BLaER1 treated with 17β-estradiol and CSF1 and Interleukin-3, amounts not matched to agents 10 nM and 100 nM (cell line): ENCODE data around the gene SFRP5.

Source experiments
- H3K27ac ChIP-seq, 11 experiments: shearing (Covaris generic); formaldehyde crosslinking; 2 replicates each; pipeline ENCODE4 v1.8.1; 2022
- H3K27me3 ChIP-seq, 11 experiments: shearing (Covaris generic); formaldehyde crosslinking; 2 replicates each; pipeline ENCODE4 v1.8.1; 2022
- H3K36me3 ChIP-seq, 11 experiments: shearing (Covaris generic); formaldehyde crosslinking; 2 replicates each; pipeline ENCODE4 v1.8.1; 2022
- H3K4me1 ChIP-seq, 10 experiments: shearing (Covaris generic); formaldehyde crosslinking; 2 replicates each; pipeline ENCODE4 v1.8.1; 2022
- H3K4me2 ChIP-seq, 11 experiments: shearing (Covaris generic); formaldehyde crosslinking; 2 replicates each; pipeline ENCODE4 v1.8.1; 2022
- H3K4me3 ChIP-seq, 10 experiments: shearing (Covaris generic); formaldehyde crosslinking; 2 replicates each; pipeline ENCODE4 v1.8.1; 2022
- H3K9ac ChIP-seq, 11 experiments: shearing (Covaris generic); formaldehyde crosslinking; 2 replicates each; pipeline ENCODE4 v1.8.1; 2022
- H3K9me3 ChIP-seq, 11 experiments: shearing (Covaris generic); formaldehyde crosslinking; replicated peaks in 1 of 11; 2 replicates each; pipeline ENCODE4 v1.8.1; 2022
- H4K20me1 ChIP-seq, 11 experiments: shearing (Covaris generic); formaldehyde crosslinking; 2 replicates each; pipeline ENCODE4 v1.8.1; 2022
- Cebpa-rat ChIP-seq, 11 experiments: shearing (Covaris generic); IDR thresholded peaks; 2 replicates each; pipeline ENCODE4 v1.8.1; 2022

Gene SFRP5, protein sequence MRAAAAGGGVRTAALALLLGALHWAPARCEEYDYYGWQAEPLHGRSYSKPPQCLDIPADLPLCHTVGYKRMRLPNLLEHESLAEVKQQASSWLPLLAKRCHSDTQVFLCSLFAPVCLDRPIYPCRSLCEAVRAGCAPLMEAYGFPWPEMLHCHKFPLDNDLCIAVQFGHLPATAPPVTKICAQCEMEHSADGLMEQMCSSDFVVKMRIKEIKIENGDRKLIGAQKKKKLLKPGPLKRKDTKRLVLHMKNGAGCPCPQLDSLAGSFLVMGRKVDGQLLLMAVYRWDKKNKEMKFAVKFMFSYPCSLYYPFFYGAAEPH

DNA sequence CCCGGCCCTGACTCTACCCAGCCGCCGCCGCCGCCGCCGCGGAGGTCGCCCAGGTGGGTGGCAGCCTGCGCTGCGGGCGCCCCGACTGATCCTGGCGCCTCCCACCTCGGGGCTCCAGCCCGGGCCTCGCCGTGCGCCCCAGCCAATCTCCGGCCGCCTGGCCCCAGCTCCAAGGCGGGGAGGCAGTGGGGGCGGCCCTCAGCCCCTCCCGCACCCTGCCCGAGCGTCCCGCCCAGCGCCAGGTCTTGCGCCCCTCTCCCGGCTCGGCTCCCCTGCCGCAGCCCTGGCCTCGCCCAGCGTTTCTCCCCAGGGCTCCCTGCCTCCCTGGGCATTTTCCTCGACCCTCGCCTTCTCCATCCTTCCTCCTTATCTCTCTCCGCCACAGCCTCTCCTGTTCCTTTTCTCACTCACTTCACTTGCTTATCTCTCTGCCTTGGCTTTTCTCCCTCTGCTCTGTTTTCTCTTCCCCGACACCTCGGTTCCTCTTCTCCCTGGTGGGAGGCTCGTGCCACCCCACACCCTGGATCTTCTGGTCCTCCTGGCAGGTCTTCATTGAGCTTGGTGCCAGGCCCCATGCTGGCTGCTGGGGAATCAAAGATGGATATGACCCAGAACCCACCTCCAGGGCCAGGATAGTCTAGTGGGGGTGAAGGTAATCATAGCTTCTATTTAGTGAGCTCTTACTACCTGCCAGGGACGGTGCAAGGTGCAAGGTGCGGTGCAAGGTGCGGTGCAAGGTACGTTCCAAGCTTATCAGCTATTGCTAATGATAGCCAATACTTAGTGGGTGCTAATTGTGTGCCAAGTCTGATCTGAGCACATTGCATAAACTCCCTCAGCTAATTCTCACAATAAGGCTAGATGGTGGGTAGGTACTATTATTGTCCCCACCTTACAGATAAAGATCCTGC lies at the start of gene SFRP5:
SFRP5 (minus strand) TSS at position 87 of the 911 bp plus-strand sequence. CDS start 166 bp downstream, outside the sequence.
- Histone ChIP-seq H3K4me3 (peak within 1 kb of the TSS; percentile 31 to 62 (median 51); a peak in 19 of 20 replicates), H3K4me2 (peak within 1 kb of the TSS; percentile 64 to 90 (median 84)), H3K27ac (no peak within 1 kb of the TSS), H3K36me3 (no peaks in the 10 kb centered on the region), H4K20me1 (peaks cover 0 to 75% (median 38%) of the 10 kb centered on the region in 11 experiments; a peak in 18 of 22 replicates), H3K9me3 (no peaks in the 10 kb centered on the region), H3K9ac (peak within 1 kb of the TSS in 2 of 11 experiments; percentile 15 to 18; a peak in 3 of 22 replicates), H3K4me1 (peaks cover 10 to 17% (median 14%) of the 10 kb centered on the region in 10 experiments), H3K27me3 (peaks cover 49 to 70% (median 59%) of the 10 kb centered on the region in 11 experiments)
- no peak for TF ChIP-seq Cebpa-rat (IDR thresholded peaks at IDR 0.05)

DNA sequence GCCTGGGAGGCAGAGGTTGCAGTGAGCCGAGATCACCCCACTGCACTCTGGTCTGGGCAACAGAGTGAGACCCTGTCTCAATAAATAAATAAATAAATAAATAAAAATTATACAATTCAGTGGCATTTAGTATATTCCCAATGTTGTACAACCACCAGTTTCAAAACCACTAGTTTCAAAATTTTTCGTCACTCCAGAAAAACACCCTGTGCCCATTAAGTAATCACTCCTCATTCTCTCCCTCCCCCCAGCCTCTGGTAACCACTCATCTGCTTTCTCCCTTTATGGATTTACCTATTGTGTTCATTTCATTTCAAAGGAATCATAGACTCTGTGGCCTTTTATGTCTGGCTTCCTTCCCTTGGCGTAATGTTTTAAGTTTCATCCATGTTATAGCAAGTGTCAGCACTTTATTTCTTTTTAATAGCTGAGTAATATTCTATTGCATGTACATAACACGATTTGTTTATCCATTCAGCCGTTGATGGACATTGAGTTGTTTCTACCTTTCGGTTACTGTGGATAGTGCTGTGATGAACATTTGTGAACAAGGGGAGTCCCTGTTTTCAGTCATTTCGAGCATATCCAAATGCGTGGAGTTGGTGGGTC lies 48.4 kb upstream of the SFRP5 start:
- Histone ChIP-seq H3K27ac (no peak overlapping the region), H3K9me3 (no peaks in the 10 kb centered on the region), H3K4me2 (no peak overlapping the region), H3K9ac (no peak overlapping the region), H3K36me3 (no peaks in the 10 kb centered on the region), H3K27me3 (no peaks in the 10 kb centered on the region), H4K20me1 (no peaks in the 10 kb centered on the region; a peak in 1 of 22 replicates), H3K4me1 (peaks cover 0 to 8% (median 2%) of the 10 kb centered on the region in 10 experiments; a peak in 6 of 20 replicates), H3K4me3 (no peak overlapping the region)
- no peak for TF ChIP-seq Cebpa-rat (IDR thresholded peaks at IDR 0.05)

DNA sequence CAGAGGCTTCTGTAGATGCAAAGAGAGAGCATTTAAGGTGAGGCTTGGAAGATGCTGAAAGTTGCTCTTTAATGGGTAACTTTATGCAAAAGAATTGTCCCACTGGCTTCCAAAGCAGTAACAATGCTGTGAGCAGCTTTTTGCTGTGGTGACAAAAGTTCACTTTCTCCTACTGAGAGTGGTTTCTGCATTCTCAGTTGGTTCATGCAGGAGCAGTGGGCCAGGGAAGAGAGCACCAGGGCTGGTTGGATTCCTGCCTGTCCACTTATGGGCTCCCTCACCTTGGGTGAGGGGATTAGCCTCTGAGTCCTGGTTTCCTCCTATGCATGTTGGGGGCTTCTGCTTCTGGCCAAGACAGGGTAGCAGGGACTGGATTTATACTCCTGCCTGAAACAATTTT lies 46.8 kb upstream of the SFRP5 start:
- H3K27ac ChIP-seq: no peak overlapping the region
- TF ChIP-seq Cebpa-rat (IDR thresholded peaks at IDR 0.05): no peak
- H3K4me1 ChIP-seq: peaks cover 0 to 8% (median 2%) of the 10 kb centered on the region in 10 experiments; a peak in 6 of 20 replicates
- no peak overlapping the region for H3K9ac ChIP-seq
- no peaks in the 10 kb centered on the region for H3K36me3 ChIP-seq
- no peak overlapping the region for H3K4me2 ChIP-seq
- no peaks in the 10 kb centered on the region for H3K27me3 ChIP-seq
- H3K4me3 ChIP-seq: no peak overlapping the region
- H3K9me3 ChIP-seq: no peaks in the 10 kb centered on the region
- H4K20me1 ChIP-seq: no peaks in the 10 kb centered on the region; a peak in 1 of 22 replicates

DNA sequence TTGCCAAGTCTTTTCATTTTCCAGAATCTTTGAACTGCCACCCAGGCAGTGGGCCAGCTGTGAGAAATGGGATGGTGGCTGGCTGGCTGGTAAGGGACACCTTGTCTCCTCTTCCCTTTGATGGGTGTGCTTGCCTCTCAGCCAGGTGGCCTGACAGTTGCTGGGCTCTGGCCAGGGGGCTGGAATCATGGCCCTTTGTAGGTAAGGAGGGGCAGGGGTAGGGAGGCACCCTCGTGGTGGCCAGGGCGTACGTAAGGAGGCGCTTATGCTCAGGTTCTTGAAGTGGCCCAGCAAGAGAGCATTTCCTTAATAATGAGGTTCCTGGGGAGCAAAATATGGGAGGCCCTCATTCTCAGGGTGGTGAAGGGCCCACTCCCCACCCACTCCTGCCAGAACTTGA lies 44.8 kb upstream of the SFRP5 start:
- H3K4me1 ChIP-seq: peaks cover 0 to 8% (median 2%) of the 10 kb centered on the region in 10 experiments; a peak in 6 of 20 replicates
- TF ChIP-seq Cebpa-rat (IDR thresholded peaks at IDR 0.05): no peak
- no peak overlapping the region for H3K9ac ChIP-seq
- no peak overlapping the region for H3K27ac ChIP-seq
- no peaks in the 10 kb centered on the region for H3K36me3 ChIP-seq
- H3K9me3 ChIP-seq: no peaks in the 10 kb centered on the region
- no peaks in the 10 kb centered on the region for H3K27me3 ChIP-seq
- no peaks in the 10 kb centered on the region; a peak in 1 of 22 replicates for H4K20me1 ChIP-seq
- H3K4me3 ChIP-seq: no peak overlapping the region
- H3K4me2 ChIP-seq: peak overlapping the region in 4 of 11 experiments; percentile 25 to 45 (median 35); a peak in 5 of 22 replicates

DNA sequence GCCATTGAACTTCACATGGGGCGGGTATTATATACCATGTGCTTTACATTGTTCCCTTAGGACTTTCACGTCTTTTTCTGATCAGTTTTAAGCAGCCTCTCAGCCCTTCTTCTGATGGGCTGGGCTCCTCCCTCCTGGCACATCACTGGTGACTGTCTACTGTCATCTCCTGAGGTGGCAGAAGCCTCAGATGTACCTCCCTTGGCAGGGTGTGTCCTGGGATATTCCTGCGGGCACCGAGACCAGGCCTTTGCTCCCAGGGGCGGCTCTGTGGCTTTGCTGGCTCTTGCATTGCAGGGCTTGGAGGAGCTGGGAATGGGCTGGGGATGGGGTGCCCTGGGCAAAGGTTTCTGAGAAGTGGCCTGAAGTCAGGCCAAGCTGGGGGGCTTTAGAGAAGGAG lies 43.2 kb upstream of the SFRP5 start:
- H3K4me3 ChIP-seq: no peak overlapping the region
- H3K9me3 ChIP-seq: no peaks in the 10 kb centered on the region
- H3K27me3 ChIP-seq: no peaks in the 10 kb centered on the region
- H3K27ac ChIP-seq: no peak overlapping the region
- no peaks in the 10 kb centered on the region; a peak in 1 of 22 replicates for H4K20me1 ChIP-seq
- H3K36me3 ChIP-seq: no peaks in the 10 kb centered on the region
- TF ChIP-seq Cebpa-rat (IDR thresholded peaks at IDR 0.05): no peak
- peaks cover 0 to 8% (median 2%) of the 10 kb centered on the region in 10 experiments; a peak in 6 of 20 replicates for H3K4me1 ChIP-seq
- no peak overlapping the region for H3K4me2 ChIP-seq
- no peak overlapping the region for H3K9ac ChIP-seq

DNA sequence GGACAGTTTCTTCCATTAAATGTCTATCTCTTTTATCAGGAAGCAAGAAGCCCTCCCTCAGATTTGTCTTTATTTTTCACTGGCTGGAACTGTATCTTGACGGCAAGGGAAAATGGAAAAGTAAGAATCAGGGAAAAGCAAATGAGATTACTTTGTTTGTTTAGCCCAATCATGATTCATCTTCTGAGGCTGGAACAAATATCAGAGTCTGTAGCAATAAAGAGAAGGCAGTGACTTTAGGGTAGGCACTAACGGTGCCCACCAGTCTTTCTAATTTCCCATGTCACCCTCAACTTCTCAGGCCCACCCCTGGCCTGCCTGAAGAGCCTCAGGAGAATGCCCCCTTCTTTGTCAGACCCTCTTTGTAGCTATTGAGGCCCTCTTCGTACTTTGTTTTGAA lies 41.5 kb upstream of the SFRP5 start:
- Histone ChIP-seq H3K9ac (no peak overlapping the region), H3K27me3 (no peaks in the 10 kb centered on the region), H3K36me3 (no peaks in the 10 kb centered on the region), H3K27ac (no peak overlapping the region), H3K9me3 (no peaks in the 10 kb centered on the region), H3K4me3 (no peak overlapping the region), H3K4me1 (peaks cover 0 to 8% (median 2%) of the 10 kb centered on the region in 10 experiments; a peak in 6 of 20 replicates), H4K20me1 (no peaks in the 10 kb centered on the region; a peak in 1 of 22 replicates), H3K4me2 (no peak overlapping the region)
- TF ChIP-seq Cebpa-rat (IDR thresholded peaks at IDR 0.05): no peak

DNA sequence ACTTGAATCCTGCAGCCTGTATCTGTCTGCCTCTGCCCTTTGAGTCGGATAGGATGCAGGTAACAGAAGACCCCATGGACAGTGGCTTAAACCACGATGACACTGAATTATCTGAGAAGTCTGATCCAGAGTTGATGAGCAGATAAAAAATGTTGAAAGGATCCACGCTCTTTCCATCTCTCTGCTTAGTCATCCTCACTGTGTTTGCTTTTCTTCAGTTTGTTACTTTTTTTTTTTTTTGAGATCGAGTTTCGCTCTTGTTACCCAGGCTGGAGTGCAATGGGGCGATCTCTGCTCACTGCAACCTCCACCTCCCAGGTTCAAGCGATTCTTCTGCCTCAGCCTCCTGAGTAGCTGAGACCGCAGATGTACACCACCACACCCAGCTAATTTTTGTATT lies 40.9 kb upstream of the SFRP5 start:
- H3K36me3 ChIP-seq: no peaks in the 10 kb centered on the region
- H3K9ac ChIP-seq: no peak overlapping the region
- no peak overlapping the region for H3K4me3 ChIP-seq
- H4K20me1 ChIP-seq: no peaks in the 10 kb centered on the region; a peak in 1 of 22 replicates
- peaks cover 0 to 8% (median 2%) of the 10 kb centered on the region in 10 experiments; a peak in 6 of 20 replicates for H3K4me1 ChIP-seq
- TF ChIP-seq Cebpa-rat (IDR thresholded peaks at IDR 0.05): no peak
- H3K9me3 ChIP-seq: no peaks in the 10 kb centered on the region
- H3K4me2 ChIP-seq: no peak overlapping the region
- H3K27ac ChIP-seq: no peak overlapping the region
- H3K27me3 ChIP-seq: no peaks in the 10 kb centered on the region

DNA sequence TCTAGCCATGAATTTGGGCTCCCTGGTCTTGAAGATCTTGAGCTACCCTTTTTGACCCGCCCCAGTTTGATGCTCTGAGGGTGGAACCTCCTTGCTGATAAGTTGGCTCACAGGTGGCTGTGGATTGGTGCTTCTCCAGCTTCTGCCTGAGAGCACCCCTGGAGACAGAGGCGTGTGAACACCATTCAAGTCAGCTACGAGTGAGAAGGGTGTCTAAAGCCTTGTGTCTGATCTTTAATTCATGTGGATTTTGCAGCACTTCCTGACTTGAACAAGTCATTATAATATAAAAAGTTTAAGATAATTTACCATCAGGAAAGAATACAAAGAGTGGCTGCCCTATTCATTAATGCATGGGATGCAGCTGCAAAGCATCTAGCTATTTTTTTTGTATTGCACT lies 40.2 kb upstream of the SFRP5 start:
- Histone ChIP-seq H3K9me3 (no peaks in the 10 kb centered on the region), H4K20me1 (no peaks in the 10 kb centered on the region; a peak in 1 of 22 replicates), H3K4me1 (peaks cover 0 to 4% (median under 1%) of the 10 kb centered on the region in 10 experiments; a peak in 5 of 20 replicates), H3K27ac (no peak overlapping the region), H3K4me3 (no peak overlapping the region), H3K4me2 (no peak overlapping the region), H3K36me3 (no peaks in the 10 kb centered on the region), H3K9ac (no peak overlapping the region), H3K27me3 (no peaks in the 10 kb centered on the region)
- TF ChIP-seq Cebpa-rat (IDR thresholded peaks at IDR 0.05): no peak

DNA sequence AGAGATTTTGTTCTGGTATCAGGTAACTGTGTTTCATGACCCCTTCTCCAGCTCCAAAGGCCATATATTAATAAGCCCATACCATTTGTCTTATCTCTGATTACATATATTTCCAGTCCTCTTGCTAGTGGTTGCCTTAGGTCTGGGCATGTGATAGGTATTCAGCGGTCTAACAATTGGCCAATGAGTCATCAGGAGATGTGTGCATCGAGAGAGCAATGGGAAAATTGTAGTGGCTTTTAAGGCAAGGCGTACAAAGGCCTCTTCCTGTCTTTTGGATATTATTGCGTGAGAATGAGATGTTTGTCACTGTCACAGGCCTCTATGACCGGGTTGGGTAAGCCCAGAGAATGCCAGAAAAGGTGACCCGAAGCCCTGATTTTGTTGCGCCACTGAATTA lies 38.6 kb upstream of the SFRP5 start:
- Histone ChIP-seq H3K36me3 (no peaks in the 10 kb centered on the region), H3K27ac (no peak overlapping the region), H3K9ac (no peak overlapping the region), H4K20me1 (no peaks in the 10 kb centered on the region), H3K9me3 (no peaks in the 10 kb centered on the region), H3K27me3 (no peaks in the 10 kb centered on the region), H3K4me1 (no peaks in the 10 kb centered on the region), H3K4me2 (no peak overlapping the region), H3K4me3 (no peak overlapping the region)
- no peak for TF ChIP-seq Cebpa-rat (IDR thresholded peaks at IDR 0.05)
